OCI-LY7 (cell line): ENCODE results near the gene GADD45A. TPM values are rescaled to one million over a fixed set of nuclear protein-coding genes. Genes with fewer than 3 reads are reported as not detected.
"Not testable (repeated sequence)": the region's sequence is repeated elsewhere in the genome, so short reads cannot be mapped to it uniquely, and the experiment has no call there.

Experiments used
- BruUV-seq: library from RNA; stranded (reverse); fragments of 400-500 nt; replicated peaks from 2 replicates; lab custom pipeline; 2021; lab: Mats Ljungman, UMichigan
- CTCF ChIA-PET: fragments of 300-600 bp; sonication (Branson Sonifier 250); formaldehyde crosslinking; loops from one replicate; lab custom pipeline; 2022; ENCODE audit warnings: antibody characterized with exemption; ENCODE audit not compliant: unreplicated experiment; lab: Charles Lee
- POLR2A ChIA-PET: fragments of 300-600 bp; sonication (Branson Sonifier 250); formaldehyde crosslinking; loops from one replicate; lab custom pipeline; 2022; ENCODE audit warnings: antibody characterized with exemption; lab: Charles Lee
- DNase-seq: peaks from one replicate; pipeline ENCODE4 v3.0.0-alpha.2; 2015; ENCODE audit warnings: low spot score
- H2AFZ ChIP-seq: fragments of 200-600 bp; sonication (generic), shearing (Covaris generic); 2 replicates; pipeline ENCODE4 v1.6.1; 2014; ENCODE audit warnings: mild to moderate bottlenecking, antibody characterized with exemption, low read length, moderate library complexity
- H3K27ac ChIP-seq: fragments of 200-600 bp; sonication (generic); 2 replicates; pipeline ENCODE4 v1.5.1; 2014; ENCODE audit warnings: mixed run types, low read depth, mild to moderate bottlenecking, moderate library complexity, low read length, inconsistent platforms; ENCODE audit not compliant: poor library complexity, severe bottlenecking
- H3K36me3 ChIP-seq: fragments of 200-600 bp; sonication (generic); 2 replicates; pipeline ENCODE4 v1.6.1; 2014; ENCODE audit warnings: mild to moderate bottlenecking, antibody characterized with exemption, low read length, moderate library complexity, mixed read lengths; ENCODE audit not compliant: insufficient read depth
- H3K4me1 ChIP-seq: fragments of 200-600 bp; sonication (generic); 2 replicates; pipeline ENCODE4 v1.5.1; 2014; ENCODE audit warnings: mild to moderate bottlenecking, low read length; ENCODE audit not compliant: insufficient read depth, poor library complexity, severe bottlenecking
- H3K4me2 ChIP-seq: fragments of 200-600 bp; sonication (generic); 2 replicates; pipeline ENCODE4 v1.6.1; 2014; ENCODE audit warnings: mild to moderate bottlenecking, low read length
- H3K4me3 ChIP-seq: fragments of 200-600 bp; sonication (generic); 2 replicates; pipeline ENCODE4 v1.5.1; 2014; ENCODE audit warnings: mild to moderate bottlenecking, low read depth, low read length; ENCODE audit not compliant: poor library complexity, severe bottlenecking
- H3K79me2 ChIP-seq: fragments of 200-600 bp; sonication (generic); 2 replicates; pipeline ENCODE4 v1.6.1; 2016; ENCODE audit warnings: low read depth, mild to moderate bottlenecking, low read length, moderate library complexity, mixed read lengths; ENCODE audit not compliant: insufficient read depth
- H3K9me2 ChIP-seq: fragments of 200-600 bp; sonication (generic); 2 replicates; pipeline ENCODE4 v1.6.1; 2016; ENCODE audit warnings: mild to moderate bottlenecking, low read length, mixed read lengths; ENCODE audit not compliant: insufficient read depth
- H3K9me3 ChIP-seq: fragments of 200-600 bp; sonication (generic); 2 replicates; pipeline ENCODE4 v1.6.1; 2014; ENCODE audit warnings: mild to moderate bottlenecking, mixed run types, low read length, mixed read lengths
- H4K20me1 ChIP-seq: fragments of 200-600 bp; sonication (generic); 2 replicates; pipeline ENCODE4 v1.6.1; 2014; ENCODE audit warnings: mild to moderate bottlenecking, antibody characterized with exemption, low read length, moderate library complexity, mixed read lengths; ENCODE audit not compliant: insufficient read depth
- EZH2phosphoT487 ChIP-seq: fragments of 200-600 bp; sonication (generic); IDR thresholded peaks from 2 replicates; pipeline ENCODE4 v1.6.1; 2018; ENCODE audit warnings: low read depth, borderline replicate concordance, mild to moderate bottlenecking, mixed run types, antibody characterized with exemption, low read length, moderate library complexity, mixed read lengths
- intact Hi-C: fragments of 100-400 bp; cut with micrococcal nuclease; formaldehyde crosslinking; loops from one replicate; pipeline ENCODE4 v1.10.0; 2022; ENCODE audit not compliant: unreplicated experiment
- total RNA-seq, 2 experiments: library from RNA; depleted of rRNA in 1 of 2; stranded (reverse); fragments of >200 nt in 1 of 2; shearing (Covaris generic) in 1 of 2; gene quantifications; 2 replicates each; pipeline ENCODE4 v1.2.3, GENCODE V29; 2014 to 2022
- TF ChIP-seq, protein P1 (sequence below): fragments of 200-600 bp; sonication (generic); conservative IDR thresholded peaks from 2 replicates; pipeline ENCODE4 v1.5.1; 2014; ENCODE audit warnings: mild to moderate bottlenecking, antibody characterized with exemption, low read length, moderate library complexity, mixed read lengths

Gene GADD45A
- total RNA-seq, 2 experiments from 2014 or later: 46.8 to 48.6 TPM

DNA sequence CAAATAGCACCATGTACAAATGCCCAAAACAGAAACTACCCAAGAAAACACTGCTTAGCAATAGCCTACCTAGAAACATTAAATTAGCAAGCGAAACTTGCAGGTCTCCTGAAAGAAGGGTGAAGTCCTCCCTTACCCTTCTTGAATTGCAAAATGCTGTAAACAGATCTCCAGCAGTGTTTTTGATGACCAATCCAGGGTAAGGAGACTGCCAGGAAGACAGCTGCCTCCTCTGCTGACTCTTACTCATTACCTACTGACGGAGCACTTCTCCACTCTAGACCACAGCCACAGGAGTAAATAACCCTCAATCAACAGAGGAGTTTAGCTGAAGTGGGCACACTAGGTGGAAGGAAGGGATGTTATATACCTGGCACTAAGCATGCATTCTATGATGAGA is 32.2 kb upstream of the GADD45A start:
- no peak overlapping the region for H3K4me2 ChIP-seq
- CTCF ChIA-PET: no interaction called here

DNA sequence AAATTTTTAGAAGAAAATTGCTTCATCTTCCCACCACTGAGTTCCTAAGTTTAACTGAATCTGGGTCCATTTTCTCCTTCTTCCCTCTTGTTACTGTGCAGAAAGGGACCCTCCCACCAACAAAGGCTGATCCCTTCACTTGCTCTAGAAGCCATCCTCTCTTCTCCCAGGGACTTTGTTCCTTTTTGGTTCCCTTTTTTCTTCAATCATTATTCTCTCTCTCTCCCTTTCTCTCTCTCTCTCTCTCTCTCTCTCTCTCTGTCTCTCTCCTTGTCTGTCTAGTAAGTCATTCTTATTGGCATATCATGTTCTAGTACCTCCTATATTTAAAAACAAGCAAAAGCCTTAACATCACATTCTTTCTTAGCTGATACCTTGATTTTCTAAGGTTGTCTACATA is 31.7 kb upstream of the GADD45A start:
- TF ChIP-seq, protein P1, sequence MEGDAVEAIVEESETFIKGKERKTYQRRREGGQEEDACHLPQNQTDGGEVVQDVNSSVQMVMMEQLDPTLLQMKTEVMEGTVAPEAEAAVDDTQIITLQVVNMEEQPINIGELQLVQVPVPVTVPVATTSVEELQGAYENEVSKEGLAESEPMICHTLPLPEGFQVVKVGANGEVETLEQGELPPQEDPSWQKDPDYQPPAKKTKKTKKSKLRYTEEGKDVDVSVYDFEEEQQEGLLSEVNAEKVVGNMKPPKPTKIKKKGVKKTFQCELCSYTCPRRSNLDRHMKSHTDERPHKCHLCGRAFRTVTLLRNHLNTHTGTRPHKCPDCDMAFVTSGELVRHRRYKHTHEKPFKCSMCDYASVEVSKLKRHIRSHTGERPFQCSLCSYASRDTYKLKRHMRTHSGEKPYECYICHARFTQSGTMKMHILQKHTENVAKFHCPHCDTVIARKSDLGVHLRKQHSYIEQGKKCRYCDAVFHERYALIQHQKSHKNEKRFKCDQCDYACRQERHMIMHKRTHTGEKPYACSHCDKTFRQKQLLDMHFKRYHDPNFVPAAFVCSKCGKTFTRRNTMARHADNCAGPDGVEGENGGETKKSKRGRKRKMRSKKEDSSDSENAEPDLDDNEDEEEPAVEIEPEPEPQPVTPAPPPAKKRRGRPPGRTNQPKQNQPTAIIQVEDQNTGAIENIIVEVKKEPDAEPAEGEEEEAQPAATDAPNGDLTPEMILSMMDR: no peak
- no peak for TF ChIP-seq EZH2phosphoT487
- no peaks in the 10 kb centered on the region for H4K20me1 ChIP-seq
- H3K9me2 ChIP-seq: no peaks in the 10 kb centered on the region
- H3K4me1 ChIP-seq: no peaks in the 10 kb centered on the region
- no peak for DNase-seq
- intact Hi-C loops: no loop called here
- CTCF ChIA-PET: no interaction called here
- no peaks in the 10 kb centered on the region for H3K9me3 ChIP-seq
- no peak overlapping the region for H3K4me2 ChIP-seq
- H3K36me3 ChIP-seq: no peaks in the 10 kb centered on the region
- no peak overlapping the region for H3K27ac ChIP-seq
- BruUV-seq: no TSS peak
- POLR2A ChIA-PET: interaction anchor here (0.6 to 0.9 kb wide), 2 partner anchors 32 to 97 kb away, joined by 4 to 7 read pairs; no protein-coding TSS in a partner anchor
- no peak overlapping the region for H3K4me3 ChIP-seq
- H3K79me2 ChIP-seq: no peaks in the 10 kb centered on the region
- H2AFZ ChIP-seq: no peak overlapping the region

More for the DNA sequence above, 32.2 kb upstream of the GADD45A start:
- Histone ChIP-seq H4K20me1 (no peaks in the 10 kb centered on the region), H3K9me2 (no peaks in the 10 kb centered on the region), H3K36me3 (no peaks in the 10 kb centered on the region), H3K79me2 (no peaks in the 10 kb centered on the region), H3K4me1 (no peaks in the 10 kb centered on the region), H2AFZ (peak overlapping the region; percentile 34; the same call in 1 of the 2 replicates), H3K27ac (no peak overlapping the region), H3K9me3 (no peaks in the 10 kb centered on the region), H3K4me3 (no peak overlapping the region)
- no peak for TF ChIP-seq EZH2phosphoT487
- TF ChIP-seq, protein P1: no peak
- BruUV-seq: no TSS peak
- POLR2A ChIA-PET: interaction anchor here (0.6 kb wide), 1 partner anchor 97 kb away, joined by 4 read pairs; no protein-coding TSS in a partner anchor
- intact Hi-C loops: no loop called here
- no peak for DNase-seq

DNA sequence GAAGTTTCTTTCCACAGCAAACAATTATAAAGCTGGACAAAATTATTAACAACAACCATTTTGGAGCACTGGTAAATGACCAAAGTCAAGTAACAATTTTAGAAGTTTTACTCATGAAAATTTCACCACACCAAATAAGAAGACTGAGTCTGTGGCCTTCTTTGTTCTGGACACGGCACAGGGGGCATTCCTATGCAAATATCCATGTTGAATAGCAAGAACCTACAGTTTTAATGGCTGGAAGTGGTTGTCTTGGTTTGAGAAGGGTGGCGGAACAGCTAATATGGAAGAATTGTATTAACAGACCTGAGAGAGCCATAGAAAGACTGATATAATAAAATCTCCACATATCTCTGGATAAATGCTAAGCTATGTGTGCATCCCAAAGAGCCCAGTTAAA is 29.4 kb upstream of the GADD45A start:
- H3K9me2 ChIP-seq: no peaks in the 10 kb centered on the region
- H3K27ac ChIP-seq: no peak overlapping the region
- H4K20me1 ChIP-seq: no peaks in the 10 kb centered on the region
- no peaks in the 10 kb centered on the region for H3K4me1 ChIP-seq
- no peak for DNase-seq
- CTCF ChIA-PET: no interaction called here
- POLR2A ChIA-PET: interaction anchor here (0.7 kb wide), 1 partner anchor 23 kb away, joined by 4 read pairs; no protein-coding TSS in a partner anchor
- no TSS peak for BruUV-seq
- TF ChIP-seq EZH2phosphoT487: no peak
- TF ChIP-seq, protein P1: no peak
- H3K79me2 ChIP-seq: no peaks in the 10 kb centered on the region
- no peak overlapping the region for H3K4me2 ChIP-seq
- H3K36me3 ChIP-seq: no peaks in the 10 kb centered on the region
- H3K9me3 ChIP-seq: no peaks in the 10 kb centered on the region
- intact Hi-C loops: no loop called here
- H2AFZ ChIP-seq: no peak overlapping the region
- H3K4me3 ChIP-seq: no peak overlapping the region

DNA sequence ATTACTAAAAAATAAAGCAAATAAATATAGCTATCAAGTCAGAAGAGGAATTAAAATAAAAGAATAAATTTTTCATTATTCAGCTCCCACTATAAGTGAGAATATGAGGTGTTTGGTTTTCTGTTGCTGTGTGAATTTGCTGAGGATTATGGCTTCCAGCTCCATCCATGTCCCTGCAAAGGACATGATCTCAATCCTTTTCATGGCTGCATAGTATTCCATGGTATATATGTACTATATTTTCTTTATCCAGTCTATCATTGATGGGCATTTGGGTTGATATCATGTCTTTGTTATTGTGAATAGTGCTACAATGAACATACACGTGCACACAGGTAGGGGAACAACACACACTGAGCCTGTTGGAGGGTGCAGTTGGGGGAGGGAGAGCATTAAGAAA is 27.8 kb upstream of the GADD45A start:
- H3K9me3 ChIP-seq, intact Hi-C loops, H3K9me2 ChIP-seq, H2AFZ ChIP-seq, BruUV-seq, H4K20me1 ChIP-seq, H3K4me1 ChIP-seq, H3K79me2 ChIP-seq, H3K4me3 ChIP-seq, H3K27ac ChIP-seq, H3K36me3 ChIP-seq, DNase-seq, H3K4me2 ChIP-seq, CTCF ChIA-PET: not testable (repeated sequence)
- POLR2A ChIA-PET: interaction anchor here (0.6 to 0.8 kb wide), 2 partner anchors 28 to 109 kb away, joined by 3 read pairs; no protein-coding TSS in a partner anchor
